Subcutaneous adipose tissue (tissue), 4 donors: Measurements from ENCODE around the gene SYNGR2. TPM values are rescaled to one million over a fixed set of nuclear protein-coding genes. Genes with fewer than 3 reads are reported as not detected.

Source experiments
- CTCF ChIP-seq: fragments of 450-650 bp; IDR thresholded peaks from one replicate; pipeline ENCODE4 v1.5.1; 2016; ENCODE audit warnings: low read depth, mild to moderate bottlenecking, control low read depth, antibody characterized with exemption, moderate library complexity
- total RNA-seq, 4 donors: library from RNA; depleted of rRNA; stranded (reverse); fragments of >200 nt; gene quantifications; one replicate each; pipeline ENCODE4 v1.1.0, GENCODE V29; 2016

The SYNGR2 gene
- total RNA-seq, 4 donors from 2014 or later = 33.0 to 80.6 (median 50.1) TPM

GRCh38 chr17:78126895-78127238 is 41.5 kb upstream of the SYNGR2 start:
- TF ChIP-seq CTCF = no peak

- TF ChIP-seq CTCF = no peak
Observed at GRCh38 chr17:78127239-78127887, 41.0 kb upstream of the SYNGR2 start.

GRCh38 chr17:78127888-78128550 is 40.4 kb upstream of the SYNGR2 start:
- no peak for TF ChIP-seq CTCF

GRCh38 chr17:78128551-78129350 is 39.6 kb upstream of the SYNGR2 start, which contains the start of gene TMC6:
TSS of gene TMC6 (minus strand) at chr17:78128755. CDS start at chr17:78126832, 1,923 bp downstream.
- no peak for TF ChIP-seq CTCF

- TF ChIP-seq CTCF = no peak
Observed at GRCh38 chr17:78129351-78130089, 38.9 kb upstream of the SYNGR2 start.

- no peak for TF ChIP-seq CTCF
Observed at GRCh38 chr17:78130090-78130436, 38.3 kb upstream of the SYNGR2 start.
